ENCODE results near the gene POU3F3. TPM values are rescaled to one million over a fixed set of nuclear protein-coding genes. Genes with fewer than 3 reads are reported as not detected.

The POU3F3 gene
- total RNA-seq, 1 donor from 2014 or later: not detected

DNA sequence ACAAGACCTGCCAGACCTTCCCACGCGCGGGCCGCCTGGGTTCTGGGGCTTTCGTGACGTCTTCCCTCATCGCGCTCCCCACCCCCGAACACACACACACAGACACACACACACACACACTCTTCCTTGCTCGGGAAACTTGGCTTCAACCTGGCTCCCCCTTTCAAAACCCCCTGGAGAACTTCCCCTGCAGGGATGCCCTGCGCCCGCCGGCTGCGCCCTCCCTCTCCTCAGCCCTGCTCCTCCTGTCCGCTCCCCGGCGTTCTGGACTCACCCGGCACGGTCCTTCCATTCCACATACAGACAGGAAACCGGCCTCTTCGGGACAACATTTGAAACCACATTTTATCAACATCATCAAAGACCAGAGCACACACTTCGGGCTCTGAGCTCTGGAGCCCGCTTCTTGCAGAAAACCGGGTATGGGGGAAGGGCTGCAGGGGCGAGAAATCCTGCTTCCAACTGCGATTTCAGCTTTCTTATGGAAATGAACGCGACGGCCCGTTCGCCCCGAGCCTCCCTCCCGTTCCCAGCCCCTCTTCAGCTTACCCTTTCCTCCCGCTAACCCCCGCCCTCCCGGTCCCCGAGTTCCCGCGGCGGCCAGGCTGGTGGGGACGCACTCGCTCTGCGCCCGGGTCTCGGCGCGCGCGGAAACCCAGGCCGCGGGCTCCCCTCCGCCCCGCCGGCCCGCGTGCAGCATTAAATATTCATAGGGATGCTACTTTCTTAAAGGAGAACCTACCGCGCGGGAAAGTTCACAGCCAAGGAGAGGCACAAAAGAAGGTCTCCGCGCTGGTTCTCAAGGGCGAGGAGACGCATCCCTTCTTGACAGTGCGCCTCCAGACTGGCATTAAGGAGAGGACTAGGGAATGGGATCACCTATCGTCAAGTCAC is 18.3 kb downstream of the POU3F3 start:
- Mint-ChIP-seq H3K9me3 (ENCODE audit: low read depth) (no peaks in the 10 kb centered on the region), H3K36me3 (ENCODE audit: insufficient read depth) (no peaks in the 10 kb centered on the region), H3K4me1 (ENCODE audit: low read depth) (peaks cover 7% of the 10 kb centered on the region), H3K4me3 (ENCODE audit: low read depth) (peak overlapping the region; percentile 73), H3K27me3 (peaks cover 95% of the 10 kb centered on the region), H3K27ac (peak overlapping the region; percentile 41)
- no peak for DNase-seq (ENCODE audit: low spot score, unreplicated experiment)
- TF ChIP-seq, protein P1, sequence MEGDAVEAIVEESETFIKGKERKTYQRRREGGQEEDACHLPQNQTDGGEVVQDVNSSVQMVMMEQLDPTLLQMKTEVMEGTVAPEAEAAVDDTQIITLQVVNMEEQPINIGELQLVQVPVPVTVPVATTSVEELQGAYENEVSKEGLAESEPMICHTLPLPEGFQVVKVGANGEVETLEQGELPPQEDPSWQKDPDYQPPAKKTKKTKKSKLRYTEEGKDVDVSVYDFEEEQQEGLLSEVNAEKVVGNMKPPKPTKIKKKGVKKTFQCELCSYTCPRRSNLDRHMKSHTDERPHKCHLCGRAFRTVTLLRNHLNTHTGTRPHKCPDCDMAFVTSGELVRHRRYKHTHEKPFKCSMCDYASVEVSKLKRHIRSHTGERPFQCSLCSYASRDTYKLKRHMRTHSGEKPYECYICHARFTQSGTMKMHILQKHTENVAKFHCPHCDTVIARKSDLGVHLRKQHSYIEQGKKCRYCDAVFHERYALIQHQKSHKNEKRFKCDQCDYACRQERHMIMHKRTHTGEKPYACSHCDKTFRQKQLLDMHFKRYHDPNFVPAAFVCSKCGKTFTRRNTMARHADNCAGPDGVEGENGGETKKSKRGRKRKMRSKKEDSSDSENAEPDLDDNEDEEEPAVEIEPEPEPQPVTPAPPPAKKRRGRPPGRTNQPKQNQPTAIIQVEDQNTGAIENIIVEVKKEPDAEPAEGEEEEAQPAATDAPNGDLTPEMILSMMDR (IDR thresholded peaks at IDR 0.05; ENCODE audit: unreplicated experiment): no peak

DNA sequence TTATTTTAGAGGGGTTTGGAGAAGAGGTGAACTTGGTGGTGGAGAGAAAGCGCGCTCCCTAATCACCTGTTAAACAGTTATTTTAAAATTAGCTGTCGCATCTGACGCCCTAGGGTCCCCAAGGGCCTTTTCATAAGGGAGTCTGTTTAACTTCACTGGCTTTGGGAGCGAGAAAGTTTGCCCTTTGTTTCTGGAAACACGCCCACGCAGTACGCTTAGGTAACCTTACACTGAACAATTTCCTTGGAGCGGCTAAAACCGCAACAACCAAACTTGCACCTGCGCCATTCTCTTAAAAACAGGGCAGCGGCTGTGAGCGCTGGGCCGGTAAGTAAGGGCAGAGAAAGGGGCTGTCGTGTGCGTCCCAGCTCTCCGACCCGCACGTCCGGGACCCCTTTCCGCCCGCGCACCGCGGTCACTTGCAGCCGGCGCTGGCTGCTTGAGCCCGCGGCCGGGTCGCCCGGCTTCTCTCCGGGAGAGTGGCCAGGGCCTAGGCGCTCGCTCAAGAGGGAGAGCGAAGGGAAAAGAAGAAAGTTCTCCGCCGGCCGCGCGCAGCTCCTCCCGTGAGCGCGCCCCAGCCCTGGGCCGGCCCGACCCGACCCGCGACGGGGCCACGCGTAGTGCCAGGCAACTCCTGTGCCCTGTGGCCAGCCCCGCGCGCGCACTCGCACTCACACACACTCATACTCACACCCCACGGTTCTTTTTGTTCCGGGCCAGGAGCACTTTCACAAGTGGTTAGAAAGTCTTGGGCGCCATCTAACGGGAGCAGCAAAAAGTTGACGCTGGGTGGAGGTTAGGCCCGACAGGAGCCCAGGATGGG is 19.2 kb downstream of the POU3F3 start:
- TF ChIP-seq, protein P1 (IDR thresholded peaks at IDR 0.05; ENCODE audit: unreplicated experiment): peak; percentile 73
- peaks cover 93% of the 10 kb centered on the region for H3K27me3 Mint-ChIP-seq
- no peaks in the 10 kb centered on the region for H3K36me3 Mint-ChIP-seq (ENCODE audit: insufficient read depth)
- H3K27ac Mint-ChIP-seq: peak overlapping the region; percentile 41
- H3K9me3 Mint-ChIP-seq (ENCODE audit: low read depth): no peaks in the 10 kb centered on the region
- peaks cover 7% of the 10 kb centered on the region for H3K4me1 Mint-ChIP-seq (ENCODE audit: low read depth)
- peak overlapping the region; percentile 73 for H3K4me3 Mint-ChIP-seq (ENCODE audit: low read depth)
- peak; percentile 57 for DNase-seq (ENCODE audit: low spot score, unreplicated experiment)

DNA sequence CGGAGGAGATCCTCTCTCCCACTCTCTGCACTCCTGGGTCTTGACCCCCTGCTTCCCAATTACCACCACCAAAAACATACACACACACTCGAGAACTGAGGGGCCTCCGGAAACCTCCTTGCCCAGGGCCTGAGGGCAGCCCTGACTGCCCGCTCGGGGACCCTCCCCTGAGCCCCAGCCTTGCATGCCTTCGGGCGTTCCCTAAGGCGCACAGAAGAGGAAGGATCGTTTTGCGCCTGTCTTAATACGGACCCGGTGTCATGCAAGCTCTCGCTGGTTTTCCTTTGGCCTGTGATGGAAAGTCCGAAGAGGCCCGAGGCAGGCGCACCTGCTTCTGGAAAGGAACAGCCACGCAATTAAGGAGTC is 19.8 kb downstream of the POU3F3 start:
- TF ChIP-seq, protein P1 (IDR thresholded peaks at IDR 0.05; ENCODE audit: unreplicated experiment): no peak
- H3K4me1 Mint-ChIP-seq (ENCODE audit: low read depth): peaks cover 7% of the 10 kb centered on the region
- no peaks in the 10 kb centered on the region for H3K9me3 Mint-ChIP-seq (ENCODE audit: low read depth)
- H3K27ac Mint-ChIP-seq: no peak overlapping the region
- H3K36me3 Mint-ChIP-seq (ENCODE audit: insufficient read depth): no peaks in the 10 kb centered on the region
- DNase-seq (ENCODE audit: low spot score, unreplicated experiment): no peak
- peak overlapping the region; percentile 73 for H3K4me3 Mint-ChIP-seq (ENCODE audit: low read depth)
- H3K27me3 Mint-ChIP-seq: peaks cover 91% of the 10 kb centered on the region

DNA sequence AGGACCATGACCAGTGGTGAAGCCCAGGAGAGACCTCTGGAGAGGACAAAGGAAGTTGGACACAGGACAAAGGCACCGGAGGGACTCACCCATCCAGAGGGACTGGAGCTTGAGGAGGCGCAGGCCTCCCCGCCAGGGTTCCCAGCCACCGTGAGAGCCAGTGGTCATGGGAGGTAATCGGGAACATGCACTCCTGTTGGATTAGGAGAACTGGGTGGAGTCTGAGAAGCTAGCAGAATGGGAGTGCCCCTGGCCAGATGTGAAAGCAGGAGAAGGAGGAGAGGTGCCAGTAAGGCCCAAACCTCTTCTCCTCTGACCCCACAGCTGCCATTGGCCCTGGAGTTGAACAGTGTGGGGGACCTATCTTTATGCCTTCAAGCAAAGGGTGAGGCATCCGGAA is 20.3 kb downstream of the POU3F3 start:
- DNase-seq (ENCODE audit: low spot score, unreplicated experiment): no peak
- no peak overlapping the region for H3K4me3 Mint-ChIP-seq (ENCODE audit: low read depth)
- peaks cover 90% of the 10 kb centered on the region for H3K27me3 Mint-ChIP-seq
- H3K36me3 Mint-ChIP-seq (ENCODE audit: insufficient read depth): no peaks in the 10 kb centered on the region
- no peaks in the 10 kb centered on the region for H3K9me3 Mint-ChIP-seq (ENCODE audit: low read depth)
- H3K4me1 Mint-ChIP-seq (ENCODE audit: low read depth): peaks cover 7% of the 10 kb centered on the region
- H3K27ac Mint-ChIP-seq: no peak overlapping the region
- TF ChIP-seq, protein P1 (IDR thresholded peaks at IDR 0.05; ENCODE audit: unreplicated experiment): no peak

DNA sequence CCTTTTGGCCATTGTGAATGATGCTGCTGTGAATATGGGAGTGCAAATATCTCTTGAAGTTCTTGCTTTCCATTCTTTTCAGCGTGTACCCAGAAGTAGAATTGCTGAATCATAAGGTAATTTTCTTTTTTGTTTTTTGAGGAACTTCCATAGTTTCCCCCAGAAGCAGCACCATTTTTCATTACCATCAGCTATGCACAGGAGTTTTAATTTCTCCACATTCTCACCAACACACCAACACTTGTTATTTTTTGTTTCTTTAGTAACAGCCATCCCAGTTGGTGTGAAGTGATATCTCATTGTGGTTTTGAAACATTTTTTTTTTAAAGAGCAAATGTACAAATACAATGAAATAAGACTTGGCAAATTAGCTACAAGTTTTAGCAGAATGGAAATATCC is 21.3 kb downstream of the POU3F3 start:
- H3K4me1 Mint-ChIP-seq (ENCODE audit: low read depth): peaks cover 7% of the 10 kb centered on the region
- H3K27me3 Mint-ChIP-seq: peaks cover 88% of the 10 kb centered on the region
- no peak overlapping the region for H3K4me3 Mint-ChIP-seq (ENCODE audit: low read depth)
- no peaks in the 10 kb centered on the region for H3K36me3 Mint-ChIP-seq (ENCODE audit: insufficient read depth)
- DNase-seq (ENCODE audit: low spot score, unreplicated experiment): no peak
- no peak overlapping the region for H3K27ac Mint-ChIP-seq
- no peaks in the 10 kb centered on the region for H3K9me3 Mint-ChIP-seq (ENCODE audit: low read depth)
- TF ChIP-seq, protein P1 (IDR thresholded peaks at IDR 0.05; ENCODE audit: unreplicated experiment): no peak
